IMR-90 (cell line): ENCODE data around the gene SRP14. TPM values are rescaled to one million over a fixed set of nuclear protein-coding genes. Genes with fewer than 3 reads are reported as not detected.

Source experiments
- ATAC-seq: fragments of 200-7000 bp; cut with Tn5 transposase; 2 replicates; pipeline ENCODE4 v1.9.1; 2020; ENCODE audit warnings: low read depth, mild to moderate bottlenecking, moderate library complexity
- BruUV-seq: library from RNA; stranded (reverse); fragments of 400-500 nt; replicated peaks from 2 replicates; lab custom pipeline; 2021; lab: Mats Ljungman, UMichigan
- CTCF ChIA-PET: fragments of 300-600 bp; formaldehyde crosslinking; extraction: SDS; loops from one replicate; lab custom pipeline; 2021; ENCODE audit warnings: antibody characterized with exemption; lab: Yijun Ruan, JAX
- POLR2A ChIA-PET: fragments of 300-600 bp; sonication (Branson Sonifier 250); formaldehyde crosslinking; loops from one replicate; lab custom pipeline; 2022; ENCODE audit warnings: antibody characterized with exemption; ENCODE audit not compliant: unreplicated experiment; lab: Charles Lee
- DNase-seq: peaks from one replicate; pipeline ENCODE4 v3.0.0; 2013
- H2AFZ ChIP-seq: replicated peaks from 2 replicates; pipeline ENCODE3; 2013; ENCODE audit warnings: low read length, mild to moderate bottlenecking; ENCODE audit not compliant: poor library complexity
- H2AK5ac ChIP-seq: 2 replicates; pipeline ENCODE4 v1.6.1; 2013; ENCODE audit warnings: low read depth, low read length, inconsistent platforms
- H2AK9ac ChIP-seq: replicated peaks from 2 replicates; pipeline ENCODE3; 2013; ENCODE audit warnings: mild to moderate bottlenecking, low read depth, low read length, moderate library complexity; ENCODE audit not compliant: poor library complexity
- H2BK120ac ChIP-seq: 2 replicates; pipeline ENCODE4 v1.6.1; 2013; ENCODE audit warnings: low read depth, low read length, inconsistent platforms
- H2BK15ac ChIP-seq: 3 replicates; pipeline ENCODE4 v1.6.1; 2013; ENCODE audit warnings: low read depth, low read length, inconsistent platforms
- H2BK20ac ChIP-seq: 2 replicates; pipeline ENCODE4 v1.6.1; 2013; ENCODE audit warnings: low read depth, mild to moderate bottlenecking, inconsistent platforms, low read length, moderate library complexity
- H2BK5ac ChIP-seq: 2 replicates; pipeline ENCODE4 v1.6.1; 2013; ENCODE audit warnings: mild to moderate bottlenecking, low read depth, low read length, inconsistent platforms; ENCODE audit not compliant: poor library complexity, severe bottlenecking
- H3K14ac ChIP-seq: replicated peaks from 2 replicates; pipeline ENCODE4 v1.6.1; 2013; ENCODE audit warnings: low read depth, low read length, inconsistent platforms
- H3K18ac ChIP-seq: 2 replicates; pipeline ENCODE4 v1.6.1; 2013; ENCODE audit warnings: low read depth, low read length, control low read depth
- H3K23ac ChIP-seq: 2 replicates; pipeline ENCODE4 v1.6.1; 2013; ENCODE audit warnings: low read depth, low read length, inconsistent platforms
- H3K27ac ChIP-seq: 2 replicates; pipeline ENCODE4 v1.5.1; 2013; ENCODE audit warnings: mild to moderate bottlenecking, control low read depth, low read length; ENCODE audit not compliant: insufficient read depth
- H3K27me3 ChIP-seq: 2 replicates; pipeline ENCODE4 v1.6.1; 2013; ENCODE audit warnings: low read length; ENCODE audit not compliant: control insufficient read depth, insufficient read depth
- H3K36me3 ChIP-seq: 2 replicates; pipeline ENCODE4 v1.6.1; 2013; ENCODE audit warnings: low read length, mixed read lengths; ENCODE audit not compliant: control insufficient read depth, insufficient read depth
- H3K4ac ChIP-seq: 2 replicates; pipeline ENCODE4 v1.6.1; 2013; ENCODE audit warnings: low read depth, low read length, inconsistent platforms
- H3K4me1 ChIP-seq: 2 replicates; pipeline ENCODE4 v1.6.1; 2013; ENCODE audit warnings: low read length, mixed read lengths; ENCODE audit not compliant: control insufficient read depth, insufficient read depth
- H3K4me2 ChIP-seq: 2 replicates; pipeline ENCODE4 v1.6.1; 2013; ENCODE audit warnings: low read depth, mild to moderate bottlenecking, control low read depth, low read length, moderate library complexity
- H3K4me3 ChIP-seq: 2 replicates; pipeline ENCODE4 v1.5.1; 2013; ENCODE audit warnings: low read depth, mild to moderate bottlenecking, control low read depth, low read length, moderate library complexity; ENCODE audit not compliant: insufficient read depth
- H3K56ac ChIP-seq: 2 replicates; pipeline ENCODE4 v1.6.1; 2013; ENCODE audit warnings: low read length, inconsistent platforms; ENCODE audit not compliant: insufficient read depth; ENCODE audit errors: extremely low read depth
- H3K79me1 ChIP-seq, 2 experiments: 2 replicates each; pipeline ENCODE4 v1.6.1; 2013; ENCODE audit warnings: low read length in 2 of 2, inconsistent platforms in 1 of 2, low read depth in 1 of 2
- H3K9ac ChIP-seq: 2 replicates; pipeline ENCODE4 v1.6.1; 2013; ENCODE audit warnings: low read depth, low read length, control low read depth
- H3K9me1 ChIP-seq: 2 replicates; pipeline ENCODE4 v1.6.1; 2013; ENCODE audit warnings: low read length, inconsistent platforms; ENCODE audit not compliant: insufficient read depth
- H3K9me3 ChIP-seq: 2 replicates; pipeline ENCODE4 v1.6.1; 2013; ENCODE audit warnings: low read length; ENCODE audit not compliant: control insufficient read depth, insufficient read depth
- H4K20me1 ChIP-seq: 2 replicates; pipeline ENCODE4 v1.6.1; 2013; ENCODE audit warnings: low read length, inconsistent platforms; ENCODE audit not compliant: insufficient read depth
- H4K5ac ChIP-seq: 2 replicates; pipeline ENCODE4 v1.6.1; 2013; ENCODE audit warnings: mild to moderate bottlenecking, low read depth, low read length, control low read depth
- H4K8ac ChIP-seq, 2 experiments: 2 replicates each; pipeline ENCODE4 v1.6.1; 2013; ENCODE audit warnings: low read depth in 2 of 2, low read length in 2 of 2, control low read depth in 1 of 2, inconsistent platforms in 1 of 2
- H4K91ac ChIP-seq: 2 replicates; pipeline ENCODE4 v1.6.1; 2013; ENCODE audit warnings: low read depth, low read length, inconsistent platforms; ENCODE audit not compliant: insufficient read depth
- MXI1 ChIP-seq: IDR thresholded peaks from 2 replicates; pipeline ENCODE4 v1.6.1; 2012; ENCODE audit warnings: low read depth, mild to moderate bottlenecking, low read length, moderate library complexity, borderline replicate concordance
- RCOR1 ChIP-seq: IDR thresholded peaks from 2 replicates; pipeline ENCODE4 v1.6.1; 2012; ENCODE audit warnings: mild to moderate bottlenecking, low read length, improper control_type of control experiment; ENCODE audit not compliant: insufficient replicate concordance
- WGBS, 2 experiments: methylation state at CpG; one replicate each; pipeline versions ENCODE4 v1.1.5 to v1.1.7; 2013; ENCODE audit warnings: missing lambda C conversion rate in 2 of 2; ENCODE audit not compliant: insufficient read length in 1 of 2; ENCODE audit errors: extremely low coverage in 2 of 2; 5-methylcytosine and 5-hydroxymethylcytosine counted together
- dilution Hi-C: fragments of 300-500 bp; cut with HindIII; formaldehyde crosslinking; loops from one replicate; pipeline ENCODE4 v1.14.3; 2018; ENCODE audit warnings: low sequenced_read_pairs; ENCODE audit not compliant: unreplicated experiment
- in situ Hi-C: fragments of 300-500 bp; cut with MboI; formaldehyde crosslinking; loops from 3 replicates; pipeline ENCODE4 v1.14.3; 2019; ENCODE audit warnings: low sequenced_read_pairs, inconsistent platforms, mixed read lengths
- intact Hi-C: fragments of 100-400 bp; cut with micrococcal nuclease; formaldehyde crosslinking; loops from 2 replicates; pipeline ENCODE4 v1.10.0; 2022
- polyA plus RNA-seq, 3 experiments: library from polyadenylated mRNA; depleted of rRNA; stranded (reverse); fragments of >200 nt; gene quantifications; 2 replicates each; pipeline ENCODE4 v1.2.3, GENCODE V29; 2012; ENCODE audit warnings: low replicate concordance in 1 of 3
- total RNA-seq: library from RNA; depleted of rRNA; stranded (reverse); fragments of >200 nt; gene quantifications from 2 replicates; pipeline ENCODE4 v1.2.3, GENCODE V29; 2012

Gene SRP14
- total and polyA plus RNA-seq, 2 of the 4 experiments (the other 2 are of a cell fraction), result 106 to 295 TPM

DNA sequence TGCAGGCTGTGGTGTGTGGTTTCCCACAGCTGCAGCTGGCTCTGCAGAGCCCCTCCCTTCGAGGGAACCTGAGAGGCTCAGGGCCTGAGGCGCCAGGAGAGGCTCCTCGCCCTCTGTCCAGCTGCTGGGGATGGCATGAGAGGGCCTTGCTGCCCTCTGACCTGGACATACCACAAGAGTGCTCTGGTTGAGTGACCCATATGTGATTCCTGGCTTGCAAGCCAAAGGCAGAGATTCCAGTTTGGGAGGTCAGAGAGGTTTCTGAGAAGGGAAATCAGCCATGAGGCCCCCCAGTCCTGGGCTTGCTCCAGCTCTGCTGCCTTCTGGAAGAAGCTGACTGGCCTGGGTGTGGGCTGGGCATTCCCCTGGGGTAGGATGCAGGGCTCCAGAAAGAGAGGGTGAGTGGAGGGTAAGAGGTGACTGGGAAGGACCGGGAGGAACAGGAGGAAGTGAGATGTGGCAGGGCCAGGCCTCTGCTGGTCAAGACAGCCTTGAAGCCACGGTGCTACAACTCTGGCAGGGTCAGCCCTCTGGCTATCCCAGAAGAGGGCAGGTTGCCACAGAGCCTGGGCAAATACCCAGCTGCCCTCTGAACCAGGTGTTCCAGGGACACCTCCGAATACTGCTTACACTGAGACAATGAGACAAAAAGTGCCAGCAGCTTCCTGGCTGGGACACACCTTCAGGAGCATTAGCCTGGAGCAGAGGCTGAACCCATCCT is 16.0 kb upstream of the SRP14 start:
- H3K4ac ChIP-seq, result peak overlapping the region; percentile 80
- no peak overlapping the region for H3K27ac ChIP-seq
- peak overlapping the region; percentile 91 for H2AK5ac ChIP-seq
- H3K4me2 ChIP-seq, result no peak overlapping the region
- ChIA-PET CTCF (interaction anchor here (0.6 to 2.0 kb wide), 2 partner anchors 10 to 836 kb away, joined by 3 to 5 read pairs; no protein-coding TSS in a partner anchor), POLR2A (no interaction called here)
- H3K4me3 ChIP-seq, result no peak overlapping the region
- intact Hi-C loops, result no loop called here
- H2BK120ac ChIP-seq, result peak overlapping the region; percentile 58
- no peak overlapping the region for H3K9ac ChIP-seq
- dilution Hi-C loops, result no loop called here
- no peaks in the 10 kb centered on the region for H4K20me1 ChIP-seq
- peak overlapping the region; percentile 35 for H2AFZ ChIP-seq
- DNase-seq (peak; percentile 82), ATAC-seq (peak; percentile 74)
- H2BK20ac ChIP-seq, result peak overlapping the region; percentile 69
- H2AK9ac ChIP-seq, result peak overlapping the region; percentile 77
- H3K27me3 ChIP-seq, result no peaks in the 10 kb centered on the region
- peaks cover 0 to 10% of the 10 kb centered on the region in 2 experiments; a peak in 1 of 4 replicates for H3K79me1 ChIP-seq
- H3K23ac ChIP-seq, result peak overlapping the region; percentile 8; the same call in 1 of the 2 replicates
- no peak overlapping the region; the same call in 2 of the 3 replicates for H2BK15ac ChIP-seq
- no TSS peak for BruUV-seq
- no peak overlapping the region for H3K56ac ChIP-seq
- no peaks in the 10 kb centered on the region for H3K9me3 ChIP-seq
- H3K18ac ChIP-seq, result peak overlapping the region; percentile 54
- peak overlapping the region; percentile 52 for H4K91ac ChIP-seq
- H3K9me1 ChIP-seq, result peaks cover 37% of the 10 kb centered on the region
- H4K8ac ChIP-seq, result peak overlapping the region in 1 of 2 experiments; percentile 7; a peak in 1 of 4 replicates
- peaks cover 21% of the 10 kb centered on the region for H3K4me1 ChIP-seq
- WGBS, 2 experiments, result 75% methylated on average over 2 of the region's 6 CpGs; no CpG with 5 or more reads in 1 of the 2 experiments
- H3K36me3 ChIP-seq, result no peaks in the 10 kb centered on the region
- in situ Hi-C loops, result no loop called here
- peak overlapping the region; percentile 56; the same call in 1 of the 2 replicates for H4K5ac ChIP-seq
- H3K14ac ChIP-seq, result peak overlapping the region; percentile 76
- no peak overlapping the region for H2BK5ac ChIP-seq
- TF ChIP-seq RCOR1 (peak; percentile 56), MXI1 (no peak)
